Stimulated activated CD8-positive, alpha-beta memory T cell treated with anti-CD3 and anti-CD28 coated beads, Interleukin-7, amount 100 ng/mL, for 1 hour (primary cell): ENCODE results near the gene MFSD12.

Source experiments
- DNase-seq, 2 donors: peaks; one replicate each; pipeline ENCODE4 v3.0.0-alpha.2; 2020; ENCODE audit warnings: low read depth in 2 of 2

The MFSD12 gene

DNA sequence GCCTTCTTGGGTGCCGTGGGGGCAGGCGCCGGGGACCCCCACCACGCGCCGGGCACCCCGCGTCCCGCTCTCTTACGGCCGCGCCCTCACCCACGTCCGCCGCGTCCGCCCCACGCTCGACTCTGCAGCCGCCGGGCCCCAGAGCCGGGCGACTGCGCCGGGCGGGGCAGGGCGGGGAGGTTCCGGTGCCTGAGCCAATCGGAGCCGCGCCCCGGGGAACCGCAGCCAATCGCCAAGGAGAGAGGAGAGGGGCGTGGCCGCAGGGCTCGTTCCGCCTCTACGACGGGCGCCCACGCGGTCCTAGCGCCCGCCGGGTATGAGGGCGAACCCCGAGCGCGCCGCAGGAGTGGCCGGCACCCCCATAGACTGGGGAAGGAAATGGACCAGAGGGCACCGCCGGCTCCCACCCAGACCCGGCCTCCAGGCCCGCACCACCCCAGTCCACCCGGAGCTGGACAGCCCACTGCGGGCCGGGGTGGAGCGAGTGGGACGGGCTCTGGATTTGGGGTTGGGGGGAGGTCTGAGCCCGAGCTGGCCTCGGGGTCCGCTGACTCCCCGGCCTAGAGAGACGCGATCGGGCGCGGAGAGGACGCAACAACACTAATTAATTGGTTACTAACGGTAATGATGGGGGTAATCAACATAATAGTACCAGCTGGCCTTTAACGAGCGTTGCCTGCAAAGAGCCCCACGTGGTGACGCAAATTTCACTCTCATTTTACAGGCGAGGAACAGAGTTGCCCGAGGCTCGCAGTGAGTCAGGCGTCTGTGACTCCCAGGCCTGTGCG, at the start of gene MFSD12:
Gene MFSD12 (minus strand): TSS at position 126 of the 788 bp plus-strand sequence. CDS start 183 bp downstream, outside the sequence.
- peak; percentile 91 to 94 for DNase-seq

DNA sequence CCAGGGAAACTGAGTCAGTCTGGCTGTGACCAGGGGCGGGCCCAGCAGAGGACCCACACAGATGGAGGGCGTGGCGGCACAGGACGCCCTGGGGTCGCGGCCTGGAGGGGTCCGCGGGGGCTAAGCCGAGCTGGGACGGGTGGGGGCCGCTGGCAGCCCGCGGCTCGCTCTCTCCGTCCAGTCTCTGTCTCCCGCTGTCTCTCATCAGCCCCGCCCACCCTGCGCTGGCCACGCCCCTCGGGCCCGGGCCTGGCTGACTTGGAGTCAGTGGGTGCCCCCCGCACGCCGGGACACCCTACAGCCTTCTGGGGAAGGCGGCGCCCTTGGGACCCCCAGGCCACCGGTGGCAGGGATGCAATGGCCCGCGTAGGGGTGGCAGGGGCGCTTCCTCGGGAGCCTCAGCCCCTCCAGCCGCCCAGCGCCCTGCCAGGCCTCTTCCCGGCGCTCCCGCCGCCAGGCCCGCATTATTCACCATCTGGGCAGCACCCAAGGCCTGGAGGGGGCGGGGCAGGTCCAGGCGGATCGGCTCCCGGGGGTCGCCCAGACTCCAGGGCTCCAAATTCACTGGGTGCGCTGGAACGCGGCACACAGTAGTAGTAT, 49.4 kb upstream of the MFSD12 start, which contains the start of gene TBXA2R:
Gene TBXA2R (minus strand): TSS at position 186 of the 600 bp plus-strand sequence. CDS start 6,241 bp downstream, outside the sequence.
- DNase-seq = peak; percentile 37 to 38

DNA sequence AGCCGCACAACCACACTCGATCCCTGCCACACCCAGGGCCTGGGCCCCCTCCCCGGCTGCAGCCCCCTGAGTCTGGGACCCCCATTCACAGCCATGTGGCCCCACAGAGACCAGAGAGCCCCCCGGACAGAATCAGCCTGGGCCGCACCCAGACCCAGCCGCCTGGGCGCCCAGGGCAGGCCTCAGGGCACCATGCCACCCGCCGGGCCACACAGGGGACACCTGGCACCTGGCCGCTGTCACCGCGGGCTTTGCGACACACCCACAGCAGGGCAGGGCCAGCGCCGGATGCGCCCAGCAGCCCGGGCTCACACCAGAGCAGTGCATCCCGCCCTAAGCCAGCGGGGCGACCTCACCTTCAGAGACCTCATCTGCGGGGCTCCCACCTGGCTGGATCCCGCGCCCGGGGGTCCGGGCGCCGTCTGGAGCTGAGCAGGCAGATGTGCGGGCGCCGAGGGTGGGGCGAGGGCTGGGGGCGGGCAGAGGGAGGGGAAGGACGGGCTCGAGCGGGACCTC, 48.8 kb upstream of the MFSD12 start:
- no peak for DNase-seq

DNA sequence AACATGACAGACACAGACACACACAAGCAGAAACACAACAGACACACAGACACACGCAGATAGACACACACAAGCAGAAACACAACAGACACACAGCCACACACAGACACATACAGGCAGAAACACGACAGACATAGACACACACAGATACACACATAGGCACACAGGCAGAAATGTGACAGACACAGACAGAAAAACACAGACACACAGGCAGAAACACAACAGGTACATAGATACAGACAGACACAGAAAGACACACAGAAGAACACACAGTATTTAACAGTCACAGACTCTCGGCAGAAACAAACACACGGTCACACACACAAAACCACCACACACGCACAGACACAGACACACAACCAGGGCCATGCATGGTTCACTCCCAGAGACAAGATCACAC, 48.4 kb upstream of the MFSD12 start:
- no peak for DNase-seq

DNA sequence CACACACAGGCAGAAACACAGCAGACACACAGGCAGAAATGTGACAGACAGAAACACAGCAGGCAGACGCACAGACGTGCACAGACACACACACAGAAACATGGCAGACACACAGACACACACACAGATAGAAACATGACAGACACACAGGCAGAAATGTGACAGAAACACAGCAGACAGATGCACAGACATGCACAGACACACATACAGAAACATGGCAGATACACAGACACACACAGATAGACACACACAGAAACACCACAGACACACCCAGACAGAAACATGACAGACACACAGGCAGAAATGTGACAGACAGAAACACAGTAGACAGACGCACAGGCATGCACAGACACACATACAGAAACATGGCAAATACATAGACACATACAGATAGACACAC, 48.0 kb upstream of the MFSD12 start:
- DNase-seq = no peak

DNA sequence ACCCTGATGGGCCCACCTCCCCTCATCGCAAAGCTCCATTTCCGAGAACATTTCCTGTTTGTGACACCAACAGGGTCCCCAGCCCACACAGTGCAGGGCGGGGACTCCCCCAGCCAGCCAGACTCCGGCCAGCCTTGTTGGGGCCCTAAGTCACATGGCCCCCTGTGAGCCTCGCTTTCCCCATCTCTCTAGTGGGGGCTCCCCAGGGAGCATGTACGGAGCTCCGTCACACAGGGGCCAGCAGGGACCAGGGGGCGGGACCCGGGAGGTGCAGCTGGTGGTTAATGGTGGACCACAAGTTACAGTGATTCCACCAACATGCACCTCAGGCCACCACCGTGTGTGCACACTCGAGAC, 47.6 kb upstream of the MFSD12 start:
- DNase-seq = no peak

DNA sequence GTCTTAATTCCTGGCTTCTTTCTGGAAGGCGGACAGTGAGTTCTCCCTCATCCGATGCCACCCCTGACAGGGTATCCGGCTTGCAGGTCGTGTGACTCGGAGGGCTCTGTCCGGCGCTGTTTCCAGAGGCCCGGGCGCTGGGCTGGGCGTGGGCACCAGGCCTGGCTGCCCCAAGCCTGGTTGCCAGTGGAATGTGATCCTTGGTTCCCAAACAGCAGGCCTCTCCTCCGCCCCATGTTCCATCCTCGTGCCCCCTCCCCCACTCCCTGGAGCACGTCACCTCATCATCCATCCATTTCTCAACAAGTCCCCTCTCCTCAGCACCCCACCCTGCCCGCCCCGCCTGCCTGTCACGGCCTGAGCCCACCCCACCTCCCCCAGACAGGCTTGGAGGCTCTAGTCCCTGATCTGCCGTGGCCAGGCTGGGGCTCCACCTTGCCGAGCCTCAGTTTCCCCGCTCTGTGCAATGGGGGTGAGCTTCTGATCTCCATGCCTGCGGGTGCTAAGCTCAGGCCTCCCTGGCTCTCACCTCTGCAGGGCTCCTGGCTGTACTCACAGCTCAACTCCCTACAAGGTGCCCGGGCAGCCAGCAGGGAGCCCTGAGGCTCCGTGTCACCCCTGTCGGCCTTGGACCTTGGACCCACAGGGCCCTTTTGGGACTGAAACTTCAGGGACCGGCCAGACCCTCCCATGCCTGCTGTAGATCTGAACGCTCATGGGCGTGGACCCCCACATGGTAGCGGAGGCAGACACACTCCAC, 47.0 kb upstream of the MFSD12 start:
- no peak for DNase-seq

DNA sequence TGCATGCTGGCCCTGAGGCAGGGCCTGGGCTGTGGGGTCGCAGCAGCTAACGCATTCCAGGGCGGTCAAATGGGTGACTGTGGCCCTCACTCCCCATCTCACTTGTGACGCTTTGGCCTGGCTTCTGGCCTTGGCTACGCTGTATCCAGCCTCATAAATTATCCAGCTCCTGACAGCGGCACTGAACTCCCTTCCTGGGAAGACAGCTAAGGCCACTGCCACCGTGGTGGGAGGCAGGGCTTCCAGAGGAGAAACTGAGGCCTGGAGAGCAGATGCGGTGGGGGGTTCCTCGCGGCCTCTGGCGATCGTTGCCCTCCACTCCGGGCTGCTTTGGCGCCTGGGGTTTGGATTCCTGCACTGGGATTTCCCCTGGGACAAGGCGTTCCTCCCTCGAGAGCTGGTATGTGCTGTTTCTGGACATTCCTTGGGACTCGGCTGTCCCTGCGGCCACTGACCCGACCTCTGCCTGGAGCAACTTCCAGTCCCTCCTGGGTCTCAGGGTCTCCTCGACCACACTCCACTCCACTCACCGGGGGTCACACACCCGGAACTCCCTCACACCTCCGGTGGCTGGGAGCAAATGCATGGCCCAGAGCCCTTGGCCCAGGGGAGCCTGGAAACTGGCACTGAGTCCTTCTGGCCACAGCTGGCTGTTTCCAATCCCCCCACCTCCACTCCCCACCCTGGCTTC, 45.9 kb upstream of the MFSD12 start:
- no peak for DNase-seq

DNA sequence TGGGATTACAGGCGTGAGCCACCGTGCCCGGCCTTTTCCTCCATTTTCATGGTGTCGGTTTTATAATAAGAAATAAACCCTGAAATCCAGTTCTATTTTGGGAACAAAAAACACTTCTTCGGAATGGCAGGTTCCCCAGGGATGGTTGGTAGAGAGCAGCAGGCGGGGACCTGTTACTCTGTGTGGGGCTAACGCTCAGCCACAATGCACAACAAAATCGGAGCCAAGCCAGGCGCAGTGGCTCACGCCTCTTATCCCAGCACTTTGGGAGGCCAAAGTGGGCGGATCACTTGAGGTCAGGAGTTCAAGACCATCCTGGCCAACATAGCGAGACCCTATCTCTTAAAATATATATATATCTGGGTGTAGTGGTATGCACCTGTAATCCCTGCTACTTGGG, 43.6 kb upstream of the MFSD12 start:
- DNase-seq = no peak

DNA sequence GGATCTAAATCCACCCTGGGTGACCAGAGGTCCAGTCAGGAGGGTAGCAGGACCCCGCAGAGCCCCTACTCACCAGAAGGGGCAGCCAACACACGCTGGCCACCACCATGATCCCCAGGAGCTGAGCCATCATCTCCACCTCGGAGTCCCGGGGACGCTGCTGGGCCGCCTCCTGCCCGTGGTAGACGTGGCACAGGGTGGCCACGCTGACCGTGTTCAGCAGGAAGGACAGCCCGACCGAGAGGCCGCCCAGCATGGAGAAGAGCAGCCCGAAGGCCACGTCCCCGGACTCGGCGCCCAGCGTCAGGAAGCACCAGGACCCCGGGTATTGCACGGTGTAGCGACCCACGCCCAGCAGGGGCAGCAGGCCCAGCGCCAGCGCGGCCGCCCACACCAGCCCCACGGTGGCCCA, 42.4 kb upstream of the MFSD12 start:
- DNase-seq = no peak

DNA sequence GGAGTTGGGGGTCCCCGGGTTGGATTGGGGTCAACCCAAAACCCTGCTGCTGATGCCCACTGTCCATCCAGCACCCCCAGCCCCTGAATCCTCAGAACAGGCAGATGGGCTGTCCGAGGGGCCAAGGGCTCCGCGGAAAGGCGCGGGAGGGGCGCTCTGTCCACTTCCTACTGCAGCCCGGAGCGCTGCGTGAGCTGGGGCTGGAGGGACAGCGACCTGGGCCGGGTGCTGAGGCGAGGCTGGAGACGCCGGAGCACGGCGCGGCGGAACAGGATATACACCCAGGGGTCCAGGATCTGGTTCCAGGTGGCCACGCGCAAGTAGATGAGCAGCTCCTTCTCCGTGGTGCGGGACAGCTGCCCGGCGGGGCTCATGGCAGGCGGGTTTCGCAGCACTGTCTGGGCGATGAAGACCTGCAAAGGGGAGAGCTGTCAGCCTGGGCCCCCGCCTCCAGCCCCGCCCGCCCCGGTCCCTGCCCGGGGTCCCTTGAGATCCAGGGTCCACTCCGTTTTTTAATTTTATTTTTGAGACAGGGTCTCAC, 38.2 kb upstream of the MFSD12 start:
- DNase-seq = no peak

DNA sequence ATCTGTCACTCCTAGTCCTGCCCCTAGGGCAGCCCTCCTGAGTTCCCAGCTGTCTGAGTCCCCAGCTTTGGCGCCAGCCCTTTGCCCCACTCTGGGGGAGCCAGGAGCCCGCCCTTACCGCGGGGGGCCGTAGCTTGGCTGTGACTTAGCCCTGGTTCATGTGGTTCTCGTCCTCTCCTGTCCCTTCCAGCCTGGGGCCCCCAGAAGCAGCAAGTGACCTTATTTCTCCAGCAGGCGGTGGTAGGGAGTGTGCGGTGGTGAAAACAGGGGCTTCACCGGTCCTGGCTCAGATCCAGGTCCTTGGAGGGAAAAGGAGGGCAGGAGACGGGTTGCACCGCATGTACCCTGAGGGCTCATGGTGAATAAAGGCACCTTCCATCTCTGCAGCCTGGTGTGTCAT, 35.8 kb upstream of the MFSD12 start:
- no peak for DNase-seq

DNA sequence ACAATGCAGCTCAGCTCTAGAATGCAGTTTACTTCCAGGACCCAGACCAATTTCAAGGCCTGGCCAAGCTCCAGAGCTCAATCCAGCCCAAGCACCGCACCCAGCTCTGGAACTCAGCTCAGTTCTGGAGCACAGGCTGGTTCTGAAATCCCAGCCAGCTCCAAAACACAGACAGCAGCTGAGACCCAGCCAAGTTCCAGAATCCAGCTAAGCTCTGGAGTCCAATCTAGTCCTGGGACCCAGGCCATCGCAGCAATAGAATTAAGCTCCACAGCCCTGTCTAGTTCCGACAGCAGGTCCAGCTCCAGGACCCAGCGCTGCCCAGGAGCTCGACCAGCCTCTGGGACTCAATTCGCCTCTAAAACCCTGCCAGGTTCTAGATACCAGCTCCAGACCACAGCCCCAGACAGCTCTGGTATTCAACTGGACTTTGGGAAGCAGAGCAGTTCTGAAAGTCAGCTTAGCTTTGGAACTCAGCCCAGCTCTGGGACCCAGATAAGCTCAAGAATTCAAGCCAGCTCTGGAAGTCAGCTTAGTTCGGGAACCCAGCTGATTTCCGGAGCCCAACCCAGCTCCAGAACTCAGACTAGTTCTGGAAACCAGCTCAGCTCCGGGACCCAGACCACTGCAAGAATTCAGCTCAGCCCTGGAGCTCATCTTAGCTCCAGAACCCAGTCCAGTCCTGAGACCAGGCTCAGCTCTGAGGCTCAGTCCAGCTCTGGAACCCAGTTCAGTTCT, 34.7 kb upstream of the MFSD12 start:
- no peak for DNase-seq

DNA sequence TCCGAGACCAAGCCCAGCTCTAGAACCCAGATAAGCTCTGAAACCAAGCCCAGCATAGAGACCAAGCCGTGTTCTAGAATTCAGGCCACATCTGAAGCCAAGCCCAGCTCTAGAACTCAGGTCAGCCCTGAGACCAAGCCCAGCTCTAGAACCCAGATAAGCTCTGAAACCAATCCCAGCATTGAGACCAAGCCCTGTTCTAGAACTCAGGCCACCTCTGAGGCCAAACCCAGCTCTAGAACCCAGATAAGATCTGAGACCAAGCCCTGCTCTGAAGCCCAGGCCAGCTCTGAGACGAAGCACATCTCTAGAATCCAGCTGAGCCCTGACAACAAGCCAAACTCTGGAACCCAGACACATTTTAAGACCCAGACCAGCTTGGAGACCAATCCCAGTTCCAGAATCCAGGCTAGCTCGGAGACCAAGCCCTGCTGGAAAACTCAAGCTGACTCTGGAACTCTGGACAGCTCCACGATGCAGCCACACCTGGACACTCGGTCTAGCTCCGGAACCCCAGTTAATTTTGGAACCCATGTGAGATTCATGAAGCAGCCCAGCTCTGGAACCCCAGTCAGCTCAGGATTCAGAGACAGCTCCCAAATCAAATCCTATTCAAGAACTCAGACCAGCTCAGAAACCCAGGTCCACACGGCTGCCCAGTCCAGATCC, 33.7 kb upstream of the MFSD12 start:
- no peak for DNase-seq

DNA sequence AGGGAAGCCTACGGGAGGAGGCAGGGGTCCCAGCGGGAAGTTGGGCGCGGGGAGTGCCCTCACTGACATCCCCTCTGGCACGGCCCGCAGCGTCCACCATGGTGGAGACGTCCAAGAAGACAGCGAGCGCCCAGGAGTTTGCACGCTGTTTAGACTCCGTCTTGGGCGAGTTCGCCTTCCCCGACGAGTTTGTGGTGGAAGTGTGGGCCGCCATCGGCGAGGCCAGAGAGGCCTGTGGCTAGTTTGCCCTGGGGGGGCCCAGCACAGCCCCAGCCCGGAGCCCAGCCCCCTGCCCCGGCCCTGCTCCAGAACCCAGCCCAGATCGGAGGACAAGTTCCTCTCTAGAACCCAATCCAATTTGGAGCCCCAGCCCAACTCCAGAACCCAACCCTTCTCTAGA, 32.6 kb upstream of the MFSD12 start:
- no peak for DNase-seq

DNA sequence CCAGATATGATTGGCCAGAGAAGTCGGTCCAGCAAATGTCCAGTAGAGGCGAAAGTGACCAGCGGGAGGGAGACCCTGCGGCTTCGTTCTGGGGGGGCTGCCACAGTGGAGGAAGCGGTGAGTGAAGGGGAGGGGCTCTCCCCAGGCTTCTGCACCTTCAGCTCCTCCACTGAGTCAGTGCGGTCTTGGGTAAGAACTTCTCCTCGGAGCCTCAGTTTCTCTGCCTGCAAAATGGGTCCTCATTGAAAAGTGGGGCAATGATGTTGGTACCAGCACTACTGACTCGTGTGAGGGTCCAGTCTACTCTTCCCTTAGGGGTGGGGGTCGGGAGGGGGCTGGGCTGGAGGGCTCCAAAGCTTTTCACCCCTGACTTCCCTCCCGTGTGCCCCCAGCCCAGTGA, 32.1 kb upstream of the MFSD12 start:
- DNase-seq = no peak

DNA sequence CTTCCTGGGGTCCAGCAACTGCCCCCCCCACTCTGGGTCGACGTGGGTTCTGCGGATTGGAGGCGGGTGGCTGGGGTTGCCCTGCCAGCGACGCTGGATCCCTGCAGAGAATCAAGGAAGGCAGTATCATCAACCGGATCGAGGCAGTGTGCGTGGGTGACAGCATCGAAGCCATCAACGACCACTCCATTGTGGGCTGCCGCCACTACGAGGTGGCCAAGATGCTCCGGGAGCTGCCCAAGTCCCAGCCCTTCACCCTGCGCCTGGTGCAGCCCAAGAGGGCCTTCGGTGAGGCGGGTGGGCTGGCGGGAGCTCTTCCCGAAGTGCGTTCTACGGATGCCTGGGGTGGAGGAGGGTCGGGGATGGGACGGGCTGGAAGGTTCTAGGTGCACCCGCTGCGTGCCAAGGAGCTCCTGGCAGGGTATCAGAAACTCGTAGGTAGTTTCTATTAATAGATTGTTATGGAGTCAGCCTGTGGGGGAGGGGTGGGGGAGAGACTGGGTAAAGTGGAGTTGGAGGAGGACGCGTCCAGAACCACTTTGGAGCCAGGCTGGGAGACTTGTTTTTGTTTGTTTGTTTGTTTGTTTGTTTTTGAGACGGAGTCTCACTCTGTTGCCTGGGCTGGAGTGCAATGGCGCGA, 29.4 kb upstream of the MFSD12 start:
- no peak for DNase-seq

DNA sequence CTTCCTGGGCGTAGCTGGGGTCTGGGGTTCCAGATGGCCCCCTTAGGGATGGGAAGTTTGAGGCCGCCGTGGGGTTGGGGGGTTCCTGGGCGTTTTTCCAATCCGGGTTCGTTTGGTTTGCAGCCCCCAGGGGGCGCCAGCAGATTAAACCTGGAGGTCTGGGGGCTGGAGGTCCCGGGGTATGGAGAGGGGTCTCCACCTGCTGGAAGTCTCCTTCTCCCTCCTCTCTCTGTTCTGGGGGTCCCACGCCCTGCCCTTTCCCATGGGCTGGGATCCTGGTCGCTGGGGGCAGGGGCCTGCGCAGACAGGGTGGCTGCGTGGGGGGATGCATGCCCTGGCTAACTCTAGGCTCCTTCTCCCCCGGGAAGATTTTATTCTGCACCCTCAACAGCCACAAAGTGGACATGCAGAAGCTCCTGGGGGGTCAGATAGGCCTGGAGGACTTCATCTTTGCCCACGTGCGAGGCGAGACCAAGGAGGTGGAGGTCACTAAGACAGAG, 28.8 kb upstream of the MFSD12 start:
- peak in 1 of 2 donors; percentile 31 for DNase-seq

DNA sequence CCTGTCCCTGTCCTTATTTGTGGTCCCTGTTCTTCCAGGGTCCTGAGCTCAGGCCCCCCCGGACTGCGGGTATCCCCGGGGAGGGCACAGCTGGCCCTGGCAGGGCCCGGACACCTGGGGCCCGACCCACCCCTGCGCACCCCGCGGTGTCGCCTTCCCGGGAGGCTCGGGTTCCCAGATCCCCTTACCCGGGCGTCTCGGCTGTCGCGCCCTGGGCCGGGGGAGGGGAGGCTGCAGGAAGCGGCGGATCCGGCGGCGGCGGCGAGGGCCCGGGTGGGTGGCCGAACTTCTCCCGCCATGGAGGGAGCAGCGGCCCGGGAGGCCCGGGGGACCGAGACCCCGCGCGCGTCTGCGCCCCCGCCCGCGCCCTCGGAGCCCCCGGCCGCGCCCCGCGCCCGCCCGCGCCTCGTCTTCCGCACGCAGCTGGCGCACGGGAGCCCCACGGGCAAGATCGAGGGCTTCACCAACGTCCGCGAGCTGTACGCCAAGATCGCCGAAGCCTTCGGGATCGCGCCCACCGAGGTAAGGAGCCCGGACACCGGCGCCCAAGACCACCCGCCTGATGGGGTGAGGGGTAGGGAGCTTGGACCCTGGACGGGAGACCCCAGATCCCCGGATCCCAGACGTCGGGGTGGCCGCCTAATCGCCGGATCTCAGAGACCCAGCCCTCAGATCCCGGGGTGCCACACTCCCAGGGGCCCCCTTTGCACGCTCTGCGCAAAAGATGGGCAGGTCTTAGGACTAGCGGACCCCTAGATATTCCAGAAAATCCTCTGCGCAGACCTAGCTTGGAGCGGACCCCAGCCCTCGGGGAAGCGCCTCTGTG, 28.1 kb upstream of the MFSD12 start, which contains the start of gene GIPC3:
Gene GIPC3 (plus strand): TSS at position 178 of the 826 bp plus-strand sequence. CDS start 120 bp downstream, at position 298.
- DNase-seq = no peak
